GM21529 (cell line): ENCODE measurements around the gene BIRC6.
"Not testable (repeated sequence)": the region's sequence is repeated elsewhere in the genome, so short reads cannot be mapped to it uniquely, and the experiment has no call there.

ENCODE experiments used
- ATAC-seq: cut with Tn5 transposase; IDR thresholded peaks from one replicate; pipeline ENCODE4 v1.9.1; 2021; ENCODE audit not compliant: unreplicated experiment

BIRC6 gene

GRCh38 chr2:32594573-32594972 lies 237.8 kb downstream of the BIRC6 start:
- ATAC-seq, result no peak

- no peak for ATAC-seq
These were observed 254.5 kb downstream of the BIRC6 start for GRCh38 chr2:32611366-32611765.

- no peak for ATAC-seq
These were observed 254.9 kb downstream of the BIRC6 start for GRCh38 chr2:32611771-32612170.

- no peak for ATAC-seq
These were observed 257.3 kb downstream of the BIRC6 start for GRCh38 chr2:32614084-32614483.

GRCh38 chr2:32617599-32618189 lies 260.9 kb downstream of the BIRC6 start:
- ATAC-seq, result no peak

GRCh38 chr2:32622570-32623310 lies 265.9 kb downstream of the BIRC6 start:
- no peak for ATAC-seq

GRCh38 chr2:32623311-32623706 lies 266.5 kb downstream of the BIRC6 start:
- no peak for ATAC-seq

- no peak for ATAC-seq
These were observed 268.0 kb downstream of the BIRC6 start for GRCh38 chr2:32624812-32625211.

GRCh38 chr2:32626639-32627221 lies 269.9 kb downstream of the BIRC6 start:
- no peak for ATAC-seq

GRCh38 chr2:32627441-32627813 lies 270.6 kb downstream of the BIRC6 start:
- ATAC-seq, result peak; percentile 30

- peak; percentile 100 for ATAC-seq
These were observed 271.2 kb downstream of the BIRC6 start, which contains the start of gene TTC27 for GRCh38 chr2:32627814-32628579. Gene TTC27 (plus strand): TSS chr2:32628050. CDS start chr2:32628293, 243 bp downstream.

GRCh38 chr2:32632089-32632488 lies 275.3 kb downstream of the BIRC6 start:
- no peak for ATAC-seq

- ATAC-seq, result no peak
These were observed 276.2 kb downstream of the BIRC6 start for GRCh38 chr2:32633040-32633439.

- not testable (repeated sequence) for ATAC-seq
These were observed 281.7 kb downstream of the BIRC6 start for GRCh38 chr2:32638548-32638947.

- no peak for ATAC-seq
These were observed 284.4 kb downstream of the BIRC6 start for GRCh38 chr2:32641180-32641579.

- no peak for ATAC-seq
These were observed 290.4 kb downstream of the BIRC6 start for GRCh38 chr2:32647180-32647651.

- ATAC-seq, result no peak
These were observed 295.9 kb downstream of the BIRC6 start for GRCh38 chr2:32652555-32653209.

- ATAC-seq, result no peak
These were observed 299.2 kb downstream of the BIRC6 start for GRCh38 chr2:32656069-32656468.

GRCh38 chr2:32663864-32664263 lies 307.0 kb downstream of the BIRC6 start:
- no peak for ATAC-seq

GRCh38 chr2:32666704-32667103 lies 309.9 kb downstream of the BIRC6 start:
- no peak for ATAC-seq

- no peak for ATAC-seq
These were observed 311.4 kb downstream of the BIRC6 start for GRCh38 chr2:32668254-32668653.
